PC-9 (cell line): Measurements from ENCODE around the gene GCK. TPM values are rescaled to one million over a fixed set of nuclear protein-coding genes. Genes with fewer than 3 reads are reported as not detected.

Experiments
- BruUV-seq: library from RNA; stranded (reverse); fragments of 400-500 nt; replicated peaks from 2 replicates; lab custom pipeline; 2021; lab: Mats Ljungman, UMichigan
- CTCF ChIA-PET: fragments of 300-600 bp; sonication (Branson Sonifier 250); formaldehyde crosslinking; loops from one replicate; lab custom pipeline; 2022; ENCODE audit warnings: antibody characterized with exemption; lab: Charles Lee
- POLR2A ChIA-PET: fragments of 300-600 bp; sonication (Branson Sonifier 250); formaldehyde crosslinking; loops from one replicate; lab custom pipeline; 2022; ENCODE audit warnings: antibody characterized with exemption; ENCODE audit not compliant: unreplicated experiment; lab: Charles Lee
- DNase-seq, 2 experiments: peaks; one replicate each; pipeline versions ENCODE4 v3.0.0 to v3.0.0-alpha.2; 2015 to 2022; ENCODE audit warnings: mixed read lengths in 1 of 2
- H2AFZ ChIP-seq: fragments of 200-600 bp; sonication (generic); 2 replicates; pipeline ENCODE4 v1.8.1; 2017; ENCODE audit warnings: antibody characterized with exemption
- H3F3A ChIP-seq: fragments of 200-600 bp; sonication (generic); 2 replicates; pipeline ENCODE4 v1.8.1; 2017; ENCODE audit warnings: antibody characterized with exemption, mild to moderate bottlenecking, low read depth; ENCODE audit not compliant: insufficient read depth
- H3K27ac ChIP-seq: fragments of 200-600 bp; sonication (generic); 2 replicates; pipeline ENCODE4 v1.6.1; 2016; ENCODE audit warnings: mixed run types
- H3K27me3 ChIP-seq: fragments of 200-600 bp; sonication (generic); 2 replicates; pipeline ENCODE4 v1.6.1; 2016; ENCODE audit warnings: low read depth, mixed run types; ENCODE audit not compliant: insufficient read depth
- H3K36me3 ChIP-seq: fragments of 200-600 bp; sonication (generic); 2 replicates; pipeline ENCODE4 v1.6.1; 2016; ENCODE audit warnings: low read depth, mixed run types
- H3K4me1 ChIP-seq: fragments of 200-600 bp; sonication (generic); replicated peaks from 2 replicates; pipeline ENCODE4 v1.6.1; 2016; ENCODE audit warnings: mixed run types; ENCODE audit not compliant: insufficient read depth
- H3K4me2 ChIP-seq: fragments of 200-600 bp; sonication (generic); 2 replicates; pipeline ENCODE4 v1.6.1; 2017; ENCODE audit warnings: mixed run types
- H3K4me3 ChIP-seq: fragments of 200-600 bp; sonication (generic); 2 replicates; pipeline ENCODE4 v1.6.1; 2016; ENCODE audit warnings: mixed run types
- H3K79me2 ChIP-seq: fragments of 200-600 bp; sonication (generic); 2 replicates; pipeline ENCODE4 v1.6.1; 2017; ENCODE audit warnings: low read depth, mixed run types
- H3K9me2 ChIP-seq: fragments of 200-600 bp; sonication (generic); 2 replicates; pipeline ENCODE4 v1.8.1; 2017; ENCODE audit warnings: mild to moderate bottlenecking; ENCODE audit not compliant: insufficient read depth
- H3K9me3 ChIP-seq: fragments of 200-600 bp; sonication (generic); 2 replicates; pipeline ENCODE4 v1.8.1; 2016; ENCODE audit warnings: low read depth; ENCODE audit not compliant: insufficient read depth
- H4K20me1 ChIP-seq: fragments of 200-600 bp; sonication (generic); 2 replicates; pipeline ENCODE4 v1.8.1; 2017; ENCODE audit not compliant: insufficient read depth
- CTCF ChIP-seq: fragments of 200-600 bp; sonication (generic); conservative IDR thresholded peaks from 2 replicates; pipeline ENCODE4 v1.6.1; 2017; ENCODE audit warnings: mixed run types, antibody characterized with exemption, mild to moderate bottlenecking, moderate library complexity
- EZH2 ChIP-seq: fragments of 200-600 bp; sonication (generic); IDR thresholded peaks from 2 replicates; pipeline ENCODE4 v1.8.0; 2017; ENCODE audit warnings: antibody characterized with exemption, low read depth
- intact Hi-C: fragments of 100-400 bp; cut with micrococcal nuclease; formaldehyde crosslinking; loops from one replicate; pipeline ENCODE4 v1.10.0; 2022; ENCODE audit not compliant: unreplicated experiment
- total RNA-seq: library from RNA; stranded (reverse); gene quantifications from 2 replicates; pipeline ENCODE4 v1.2.3, GENCODE V29; 2021

Gene GCK
- total RNA-seq, 1 experiment from 2014 or later = not detected

GRCh38 chr7:44212018-44212417 lies 22.8 kb upstream of the GCK start:
- BruUV-seq = no TSS peak
- CTCF ChIA-PET = interaction anchor here (0.6 kb wide), 1 partner anchor 800 kb away, joined by 9 read pairs; no protein-coding TSS in a partner anchor
- intact Hi-C loops = loop anchor here (5.0 kb wide), 1 partner anchor 265 kb away; no protein-coding TSS in a partner anchor

GRCh38 chr7:44211126-44211675 lies 22.0 kb upstream of the GCK start:
- no peaks in the 10 kb centered on the region; the same call in 1 of the 2 replicates for H4K20me1 ChIP-seq
- no peaks in the 10 kb centered on the region for H3K9me3 ChIP-seq
- ChIA-PET POLR2A (no interaction called here), CTCF (no interaction called here)
- no peaks in the 10 kb centered on the region for H3K9me2 ChIP-seq
- H3K36me3 ChIP-seq = peaks cover 49% of the 10 kb centered on the region
- DNase-seq = no peak
- no TSS peak for BruUV-seq
- intact Hi-C loops = loop anchor here (5.0 kb wide), 1 partner anchor 266 kb away; no protein-coding TSS in a partner anchor
- peaks cover 8% of the 10 kb centered on the region; the same call in 1 of the 2 replicates for H3F3A ChIP-seq
- no peak overlapping the region for H3K27ac ChIP-seq
- no peaks in the 10 kb centered on the region for H3K79me2 ChIP-seq
- no peak overlapping the region for H2AFZ ChIP-seq
- H3K27me3 ChIP-seq = no peaks in the 10 kb centered on the region
- H3K4me1 ChIP-seq = no peaks in the 10 kb centered on the region
- no peak overlapping the region for H3K4me3 ChIP-seq
- no peak overlapping the region for H3K4me2 ChIP-seq
- TF ChIP-seq CTCF (no peak), EZH2 (no peak)

More at GRCh38 chr7:44212018-44212417, 22.8 kb upstream of the GCK start:
- Histone ChIP-seq H3K27ac (no peak overlapping the region), H3K36me3 (peaks cover 42% of the 10 kb centered on the region), H3K27me3 (no peaks in the 10 kb centered on the region), H3F3A (peaks cover 13% of the 10 kb centered on the region; the same call in 1 of the 2 replicates), H3K4me1 (no peaks in the 10 kb centered on the region), H4K20me1 (no peaks in the 10 kb centered on the region; the same call in 1 of the 2 replicates), H3K4me3 (no peak overlapping the region), H2AFZ (no peak overlapping the region), H3K4me2 (no peak overlapping the region), H3K79me2 (no peaks in the 10 kb centered on the region), H3K9me2 (no peaks in the 10 kb centered on the region), H3K9me3 (no peaks in the 10 kb centered on the region)
- TF ChIP-seq CTCF = no peak
- TF ChIP-seq EZH2 = no peak
- no peak for DNase-seq
- POLR2A ChIA-PET = interaction anchor here (0.7 to 0.8 kb wide), 3 partner anchors 34 to 141 kb away, joined by 4 to 7 read pairs (median 6); no protein-coding TSS in a partner anchor

- CTCF ChIA-PET = interaction anchor here (0.6 kb wide), 1 partner anchor 105 kb away, joined by 6 read pairs; no protein-coding TSS in a partner anchor
- Histone ChIP-seq H3K36me3 (peaks cover 60% of the 10 kb centered on the region), H3K27me3 (no peaks in the 10 kb centered on the region)
These were observed 20.9 kb upstream of the GCK start for GRCh38 chr7:44210107-44210506.

More at GRCh38 chr7:44210107-44210506, 20.9 kb upstream of the GCK start:
- no peaks in the 10 kb centered on the region for H3K9me3 ChIP-seq
- H3K27ac ChIP-seq = no peak overlapping the region
- no peaks in the 10 kb centered on the region; the same call in 1 of the 2 replicates for H3K79me2 ChIP-seq
- BruUV-seq = no TSS peak
- H2AFZ ChIP-seq = no peak overlapping the region
- POLR2A ChIA-PET = no interaction called here
- H3K4me3 ChIP-seq = no peak overlapping the region
- no peak for TF ChIP-seq EZH2
- TF ChIP-seq CTCF = no peak
- no peaks in the 10 kb centered on the region; the same call in 1 of the 2 replicates for H4K20me1 ChIP-seq
- intact Hi-C loops = loop anchor here (5.0 kb wide), 1 partner anchor 267 kb away; no protein-coding TSS in a partner anchor
- H3K4me1 ChIP-seq = no peaks in the 10 kb centered on the region
- DNase-seq = no peak
- H3K4me2 ChIP-seq = no peak overlapping the region
- peaks cover 7% of the 10 kb centered on the region; the same call in 1 of the 2 replicates for H3F3A ChIP-seq
- H3K9me2 ChIP-seq = no peaks in the 10 kb centered on the region
